IMR-90 (cell line): ENCODE results near the gene CLEC17A.

Experiments
- CTCF ChIP-seq: conservative IDR thresholded peaks from 2 replicates; pipeline ENCODE4 v1.5.1; 2012; ENCODE audit warnings: mild to moderate bottlenecking, low read depth, low read length, improper control_type of control experiment
- MAZ ChIP-seq: IDR thresholded peaks from 2 replicates; pipeline ENCODE4 v1.6.1; 2012; ENCODE audit warnings: low read depth, mild to moderate bottlenecking, low read length, improper control_type of control experiment, moderate library complexity, borderline replicate concordance
- RCOR1 ChIP-seq: IDR thresholded peaks from 2 replicates; pipeline ENCODE4 v1.6.1; 2012; ENCODE audit warnings: mild to moderate bottlenecking, low read length, improper control_type of control experiment; ENCODE audit not compliant: insufficient replicate concordance
- SMC3 ChIP-seq: fragments of 150-350 bp; IDR thresholded peaks from 2 replicates; pipeline ENCODE4 v1.6.1; 2016; ENCODE audit warnings: low read depth, mild to moderate bottlenecking, antibody characterized with exemption, low read length, moderate library complexity

- no peak for TF ChIP-seq MAZ
- TF ChIP-seq CTCF = no peak
- TF ChIP-seq RCOR1 = no peak
- TF ChIP-seq SMC3 = no peak
Measured at GRCh38 chr19:14553939-14554243, 29.0 kb upstream of the CLEC17A start.
